HepG2 (cell line): ENCODE results near the gene MTF1. TPM values are rescaled to one million over a fixed set of nuclear protein-coding genes. Genes with fewer than 3 reads are reported as not detected.

Source experiments
- CEBPZ ChIP-seq: IDR thresholded peaks from 2 replicates; pipeline ENCODE4 v1.6.1; 2012; ENCODE audit warnings: low read length, improper control_type of control experiment
- CENPX ChIP-seq: sonication (generic); formaldehyde crosslinking; IDR thresholded peaks from 2 replicates; pipeline ENCODE4 v1.9.0; 2021; ENCODE audit warnings: mild to moderate bottlenecking, missing genetic modification reagents, moderate library complexity
- CHD2 ChIP-seq: IDR thresholded peaks from 2 replicates; pipeline ENCODE4 v1.6.1; 2011; ENCODE audit warnings: low read depth, low read length, improper control_type of control experiment
- ESRRA ChIP-seq: sonication (generic); formaldehyde crosslinking; IDR thresholded peaks from 2 replicates; pipeline ENCODE4 v1.5.1; 2020; ENCODE audit warnings: mild to moderate bottlenecking, low read depth, missing genetic modification reagents
- MAZ ChIP-seq, 2 experiments: sonication (generic) in 1 of 2; formaldehyde crosslinking in 1 of 2; IDR thresholded peaks; 2 replicates each; pipeline versions ENCODE4 v1.5.0 to v1.6.1; 2012 to 2020; ENCODE audit warnings: low read depth in 2 of 2, mild to moderate bottlenecking in 2 of 2, borderline replicate concordance in 1 of 2, improper control_type of control experiment in 1 of 2, low read length in 1 of 2, missing genetic modification reagents in 1 of 2, moderate library complexity in 1 of 2
- MED13 ChIP-seq: sonication (generic); formaldehyde crosslinking; IDR thresholded peaks from 2 replicates; pipeline ENCODE4 v1.5.0; 2020; ENCODE audit warnings: missing genetic modification reagents
- MZF1 ChIP-seq: sonication (generic); formaldehyde crosslinking; IDR thresholded peaks from 2 replicates; pipeline ENCODE4 v1.8.1; 2023; ENCODE audit warnings: mild to moderate bottlenecking, missing genetic modification reagents, borderline replicate concordance
- REL ChIP-seq: sonication (generic); formaldehyde crosslinking; conservative IDR thresholded peaks from 2 replicates; pipeline ENCODE4 v1.8.0; 2022; ENCODE audit warnings: mild to moderate bottlenecking, missing genetic modification reagents, moderate library complexity
- SETDB1 ChIP-seq: sonication (generic); formaldehyde crosslinking; IDR thresholded peaks from 2 replicates; pipeline ENCODE4 v1.5.1; 2020; ENCODE audit warnings: missing genetic modification reagents, mild to moderate bottlenecking, borderline replicate concordance
- SP5 ChIP-seq: IDR thresholded peaks from 2 replicates; pipeline ENCODE4 v1.6.1; 2016; ENCODE audit warnings: low read depth, borderline replicate concordance
- ZBED4 ChIP-seq: sonication (generic); formaldehyde crosslinking; IDR thresholded peaks from 2 replicates; pipeline ENCODE4 v1.4.0; 2020; ENCODE audit warnings: missing genetic modification reagents, borderline replicate concordance
- ZC3H13 ChIP-seq: sonication (generic); formaldehyde crosslinking; IDR thresholded peaks from 2 replicates; pipeline ENCODE4 v1.8.1; 2023; ENCODE audit warnings: mild to moderate bottlenecking, missing genetic modification reagents, moderate library complexity
- ZMYM2 ChIP-seq: sonication (generic); formaldehyde crosslinking; IDR thresholded peaks from 2 replicates; pipeline ENCODE4 v1.8.0; 2022; ENCODE audit warnings: mild to moderate bottlenecking, missing genetic modification reagents
- ZNF17 ChIP-seq: sonication (generic); formaldehyde crosslinking; IDR thresholded peaks from 2 replicates; pipeline ENCODE4 v1.5.0; 2020; ENCODE audit warnings: mild to moderate bottlenecking, missing genetic modification reagents
- ZNF263 ChIP-seq: sonication (generic); formaldehyde crosslinking; IDR thresholded peaks from 2 replicates; pipeline ENCODE4 v1.4.0; 2020; ENCODE audit warnings: missing genetic modification reagents
- ZNF292 ChIP-seq: sonication (generic); formaldehyde crosslinking; IDR thresholded peaks from 2 replicates; pipeline ENCODE4 v1.8.1; 2022; ENCODE audit warnings: mild to moderate bottlenecking, low read depth, missing genetic modification reagents, borderline replicate concordance
- ZNF329 ChIP-seq: sonication (generic); formaldehyde crosslinking; IDR thresholded peaks from 2 replicates; pipeline ENCODE4 v1.9.0; 2021; ENCODE audit warnings: low read depth, mild to moderate bottlenecking, missing genetic modification reagents
- ZNF501 ChIP-seq: sonication (generic); formaldehyde crosslinking; IDR thresholded peaks from 2 replicates; pipeline ENCODE4 v1.5.1; 2020; ENCODE audit warnings: mild to moderate bottlenecking, moderate library complexity, missing genetic modification reagents
- ZNF850 ChIP-seq: sonication (generic); formaldehyde crosslinking; conservative IDR thresholded peaks from 2 replicates; pipeline ENCODE4 v1.9.0; 2021; ENCODE audit warnings: mild to moderate bottlenecking, missing genetic modification reagents
- ZUFSP ChIP-seq: sonication (generic); formaldehyde crosslinking; IDR thresholded peaks from 2 replicates; pipeline ENCODE4 v1.9.0; 2021; ENCODE audit warnings: missing genetic modification reagents, mild to moderate bottlenecking, borderline replicate concordance
- polyA plus RNA-seq, 8 experiments: library from polyadenylated mRNA; depleted of rRNA in 3 of 8; stranded (reverse) in 7 of 8; unstranded in 1 of 8; fragments of >200 nt; fragmentation: Illumina TruSeq in 4 of 8; extraction: Trizol in 4 of 8; gene quantifications; 2 replicates each; pipeline versions ENCODE4 v1.2.1 to v1.2.3, GENCODE V29; 2011 to 2016; ENCODE audit warnings: low read depth in 4 of 8, missing spikeins in 1 of 8, mixed read lengths in 1 of 8; ENCODE audit not compliant: insufficient read depth in 1 of 8
- total RNA-seq, 5 experiments: library from RNA; depleted of rRNA; stranded (reverse); fragments of >200 nt; fragmentation: Illumina TruSeq; extraction: Trizol; gene quantifications; 2 replicates each; pipeline ENCODE4 v1.2.3, GENCODE V29; 2016; ENCODE audit warnings: low read depth in 1 of 5

MTF1 gene
- total and polyA plus RNA-seq, 2 of the 13 experiments (the other 11 are each of a cell fraction or from before 2014, with no cell fraction given) = 2.4 to 3.3 TPM

- TF ChIP-seq ZBED4 (no peak; the same call in none of the 2 replicates), ZNF850 (CRISPR knock-in tag) (no peak), MZF1 (no peak), ZUFSP (CRISPR knock-in tag) (no peak), ESRRA (CRISPR knock-in tag) (no peak), MAZ (IDR thresholded peaks at IDR 0.05; ENCODE audit: borderline replicate concordance, low read depth, low read length) (peak; percentile 99), MAZ (CRISPR knock-in tag; IDR thresholded peaks at IDR 0.05; ENCODE audit: low read depth) (peak; percentile 81; the same call in 1 of the 2 replicates), SETDB1 (CRISPR knock-in tag) (no peak), CENPX (CRISPR knock-in tag) (no peak), MED13 (CRISPR knock-in tag) (0 out of 2 replicates have a peak, but pooled peaks have one; percentile 7), ZNF263 (CRISPR knock-in tag) (no peak), ZNF329 (no peak), ZNF17 (CRISPR knock-in tag) (no peak), CEBPZ (no peak), ZMYM2 (CRISPR knock-in tag) (peak; percentile 57; the same call in 1 of the 2 replicates), ZNF501 (peak; percentile 71), ZNF292 (CRISPR knock-in tag) (no peak), ZC3H13 (CRISPR knock-in tag) (no peak), CHD2 (no peak), REL (no peak), SP5 (no peak)
Observed at GRCh38 chr1:37859507-37860345, at the start of gene MTF1 (continued).
